ENCODE results near the gene LPIN2.

LPIN2 gene

GRCh38 chr18:3056311-3056710, 43.4 kb upstream of the LPIN2 start:
- TF ChIP-seq CTCF (IDR thresholded peaks at IDR 0.05) = no peak
- H3K4me3 ChIP-seq = no peak overlapping the region
- no peak overlapping the region for H3K27ac ChIP-seq
- DNase-seq (ENCODE audit: low spot score) = no peak

GRCh38 chr18:3055816-3056215, 42.9 kb upstream of the LPIN2 start:
- H3K4me3 ChIP-seq = no peak overlapping the region
- no peak for DNase-seq (ENCODE audit: low spot score)
- H3K27ac ChIP-seq = no peak overlapping the region
- no peak for TF ChIP-seq CTCF (IDR thresholded peaks at IDR 0.05)

- no peak overlapping the region for H3K27ac ChIP-seq
- no peak for TF ChIP-seq CTCF (IDR thresholded peaks at IDR 0.05)
- no peak for DNase-seq (ENCODE audit: low spot score)
- no peak overlapping the region for H3K4me3 ChIP-seq
These were observed 42.3 kb upstream of the LPIN2 start for GRCh38 chr18:3055186-3055728.

- TF ChIP-seq CTCF (IDR thresholded peaks at IDR 0.05) = no peak
- no peak overlapping the region for H3K4me3 ChIP-seq
- H3K27ac ChIP-seq = no peak overlapping the region
- DNase-seq (ENCODE audit: low spot score) = no peak
These were observed 41.8 kb upstream of the LPIN2 start for GRCh38 chr18:3054780-3055179.

GRCh38 chr18:3054214-3054613, 41.3 kb upstream of the LPIN2 start:
- Histone ChIP-seq H3K27ac (no peak overlapping the region), H3K4me3 (no peak overlapping the region)
- no peak for DNase-seq (ENCODE audit: low spot score)
- no peak for TF ChIP-seq CTCF (IDR thresholded peaks at IDR 0.05)

- TF ChIP-seq CTCF (IDR thresholded peaks at IDR 0.05) = no peak
- H3K4me3 ChIP-seq = no peak overlapping the region
- no peak overlapping the region for H3K27ac ChIP-seq
- no peak for DNase-seq (ENCODE audit: low spot score)
These were observed 40.1 kb upstream of the LPIN2 start for GRCh38 chr18:3053081-3053480.

- no peak for TF ChIP-seq CTCF (IDR thresholded peaks at IDR 0.05)
- Histone ChIP-seq H3K4me3 (no peak overlapping the region), H3K27ac (no peak overlapping the region)
- no peak for DNase-seq (ENCODE audit: low spot score)
These were observed 39.4 kb upstream of the LPIN2 start for GRCh38 chr18:3052411-3052758.

Measured in coronary artery (tissue), 2 donors.